Natural killer cell treated with Interleukin-12 subunit alpha and Interleukin-12 subunit beta and Interleukin-15 and Interleukin-18, amount 100 ng/mL, for 72 hours (primary cell): Measurements from ENCODE around the gene EIPR1. TPM values are rescaled to one million over a fixed set of nuclear protein-coding genes. Genes with fewer than 3 reads are reported as not detected.

Experiments
- ATAC-seq, 2 donors: fragments of 150-1000 bp; cut with Tn5 transposase in 1 of 2; sonication (Bioruptor Pico), chemical (Tn5 transposase) in 1 of 2; 2 replicates each; pipeline ENCODE4 v1.10.0; 2021
- DNase-seq: peaks from one replicate; pipeline ENCODE4 v3.0.0; 2022; ENCODE audit warnings: low spot score
- H3K27ac Mint-ChIP-seq, 2 donors: 1 replicate in 1 of 2; 2 replicates in 1 of 2; pipeline ENCODE4 v1.8.0; 2022; ENCODE audit warnings: mixed read lengths in 2 of 2, mild to moderate bottlenecking in 1 of 2, moderate library complexity in 1 of 2
- H3K27me3 Mint-ChIP-seq, 2 donors: 1 replicate in 1 of 2; 2 replicates in 1 of 2; pipeline ENCODE4 v1.8.0; 2022; ENCODE audit warnings: mixed read lengths in 2 of 2
- H3K36me3 Mint-ChIP-seq: one replicate; pipeline ENCODE4 v1.8.0; 2022; ENCODE audit warnings: mixed read lengths
- H3K4me1 Mint-ChIP-seq, 2 donors: 1 replicate in 1 of 2; 2 replicates in 1 of 2; pipeline ENCODE4 v1.8.0; 2022; ENCODE audit warnings: low read depth in 2 of 2, mixed read lengths in 2 of 2, mild to moderate bottlenecking in 1 of 2
- H3K4me3 Mint-ChIP-seq: one replicate; pipeline ENCODE4 v1.8.0; 2022; ENCODE audit warnings: mixed read lengths
- H3K9me3 Mint-ChIP-seq: 2 replicates; pipeline ENCODE4 v1.8.0; 2022; ENCODE audit warnings: mixed read lengths
- total RNA-seq, 2 donors: library from RNA; stranded (reverse); gene quantifications; one replicate each; pipeline ENCODE4 v1.2.3, GENCODE V29; 2022

The EIPR1 gene
- total RNA-seq, 2 donors from 2014 or later, result 46.9 to 61.8 TPM

DNA sequence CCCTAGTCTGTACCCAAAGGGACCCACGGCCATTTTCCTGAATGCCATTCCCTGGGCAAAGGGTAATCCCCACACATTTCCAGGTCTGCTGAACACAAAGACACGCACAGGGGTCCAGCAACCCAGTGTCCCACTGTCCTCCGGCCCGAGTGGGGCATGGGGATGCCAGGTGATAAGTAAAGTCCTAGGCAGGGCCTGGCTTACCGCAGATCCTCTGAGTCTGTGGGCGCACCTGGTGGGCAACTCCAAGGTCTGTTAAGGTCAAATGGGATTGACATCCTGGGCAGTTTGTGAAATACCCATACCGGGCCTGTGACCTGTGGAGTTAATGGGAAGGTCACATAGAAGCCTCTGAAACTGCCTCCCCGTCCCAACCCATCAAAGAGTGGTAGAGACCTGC lies 116.1 kb downstream of the EIPR1 start:
- Mint-ChIP-seq H3K27ac (peak overlapping the region in 1 of 2 donors; percentile 45), H3K36me3 (no peaks in the 10 kb centered on the region), H3K4me3 (no peak overlapping the region), H3K4me1 (peaks cover 21 to 41% of the 10 kb centered on the region in 2 donors), H3K9me3 (no peaks in the 10 kb centered on the region), H3K27me3 (no peaks in the 10 kb centered on the region)
- DNase-seq (no peak), ATAC-seq (no peak)

DNA sequence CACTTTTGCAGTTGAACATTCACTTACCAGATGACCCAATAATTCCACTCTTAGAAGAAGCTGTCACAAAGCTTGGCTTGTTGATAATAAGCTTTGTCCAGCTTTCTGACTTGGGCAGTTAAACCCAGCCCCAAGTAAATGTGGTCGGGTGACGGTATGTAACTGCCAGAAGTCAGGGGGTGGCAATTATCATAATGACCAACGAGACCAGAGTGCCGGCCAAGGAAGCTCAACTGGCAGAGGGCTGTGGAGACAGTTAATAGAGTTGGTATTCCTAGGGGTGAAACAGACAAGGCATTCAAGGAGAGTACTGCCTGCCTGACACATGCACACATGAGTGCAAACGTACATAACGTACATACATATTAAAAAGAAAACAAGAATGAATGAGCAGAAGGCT lies 116.7 kb downstream of the EIPR1 start:
- no peak for ATAC-seq
- no peak for DNase-seq
- Mint-ChIP-seq H3K9me3 (no peaks in the 10 kb centered on the region), H3K4me3 (no peak overlapping the region), H3K36me3 (no peaks in the 10 kb centered on the region), H3K27ac (peak overlapping the region in 1 of 2 donors; percentile 86), H3K4me1 (peaks cover 19 to 38% of the 10 kb centered on the region in 2 donors), H3K27me3 (no peaks in the 10 kb centered on the region)

- H3K9me3 Mint-ChIP-seq, result no peaks in the 10 kb centered on the region
- peaks cover 9% of the 10 kb centered on the region for H3K36me3 Mint-ChIP-seq
- H3K4me1 Mint-ChIP-seq, result peaks cover 7 to 34% of the 10 kb centered on the region in 2 donors
- no peak overlapping the region for H3K27ac Mint-ChIP-seq
- no peak for ATAC-seq
- no peak for DNase-seq
- no peak overlapping the region for H3K4me3 Mint-ChIP-seq
- H3K27me3 Mint-ChIP-seq, result no peaks in the 10 kb centered on the region
Measured at GRCh38 chr2:3257826-3258225, 119.8 kb downstream of the EIPR1 start.

- ATAC-seq (no peak), DNase-seq (no peak)
- H3K4me3 Mint-ChIP-seq, result no peak overlapping the region
- H3K9me3 Mint-ChIP-seq, result no peaks in the 10 kb centered on the region
- peak overlapping the region in 1 of 2 donors; percentile 12 for H3K27ac Mint-ChIP-seq
- peaks cover 7 to 32% of the 10 kb centered on the region in 2 donors for H3K4me1 Mint-ChIP-seq
- H3K36me3 Mint-ChIP-seq, result peaks cover 9% of the 10 kb centered on the region
- no peaks in the 10 kb centered on the region for H3K27me3 Mint-ChIP-seq
Measured at GRCh38 chr2:3257166-3257565, 120.5 kb downstream of the EIPR1 start.

- H3K36me3 Mint-ChIP-seq, result peaks cover 11% of the 10 kb centered on the region
- peaks cover 7 to 28% of the 10 kb centered on the region in 2 donors for H3K4me1 Mint-ChIP-seq
- no peak overlapping the region for H3K27ac Mint-ChIP-seq
- DNase-seq (no peak), ATAC-seq (no peak)
- H3K9me3 Mint-ChIP-seq, result no peaks in the 10 kb centered on the region
- no peaks in the 10 kb centered on the region for H3K27me3 Mint-ChIP-seq
- H3K4me3 Mint-ChIP-seq, result no peak overlapping the region
Measured at GRCh38 chr2:3256605-3257004, 121.0 kb downstream of the EIPR1 start.

- Mint-ChIP-seq H3K4me1 (peaks cover 7 to 27% of the 10 kb centered on the region in 2 donors), H3K27ac (peak overlapping the region in 1 of 2 donors; percentile 35), H3K9me3 (no peaks in the 10 kb centered on the region), H3K4me3 (no peak overlapping the region), H3K27me3 (no peaks in the 10 kb centered on the region), H3K36me3 (peaks cover 14% of the 10 kb centered on the region)
- no peak for ATAC-seq
- no peak for DNase-seq
Measured at GRCh38 chr2:3256157-3256556, 121.5 kb downstream of the EIPR1 start.

DNA sequence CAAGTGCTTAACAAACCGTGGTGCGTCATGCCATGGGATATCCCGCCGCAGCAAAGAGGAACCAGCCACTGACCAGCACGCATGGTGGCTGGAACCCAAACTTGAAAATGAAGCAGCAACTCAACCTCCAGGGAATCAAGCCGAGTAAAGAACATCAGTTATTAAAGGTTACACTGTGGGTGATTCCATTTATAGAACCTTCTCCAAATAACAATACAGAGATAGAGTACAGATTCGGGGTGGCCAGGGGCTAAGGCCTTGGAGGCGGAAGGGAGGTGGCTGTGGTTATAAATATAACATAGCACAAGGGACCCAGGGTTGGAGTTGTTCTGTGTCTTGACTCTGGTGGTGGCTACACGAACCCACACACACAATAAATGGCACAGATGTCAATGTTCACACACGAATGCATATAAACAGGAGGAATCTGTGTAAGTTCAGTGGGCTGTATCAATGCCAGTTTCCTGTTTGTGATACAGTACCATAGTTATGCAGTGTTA lies 123.1 kb downstream of the EIPR1 start:
- ATAC-seq, result no peak
- DNase-seq, result no peak
- Mint-ChIP-seq H3K4me1 (peaks cover 0 to 19% of the 10 kb centered on the region in 2 donors), H3K27ac (peak overlapping the region in 1 of 2 donors; percentile 70), H3K36me3 (peaks cover 16% of the 10 kb centered on the region), H3K27me3 (no peaks in the 10 kb centered on the region), H3K4me3 (no peak overlapping the region), H3K9me3 (peaks cover under 1% of the 10 kb centered on the region)

DNA sequence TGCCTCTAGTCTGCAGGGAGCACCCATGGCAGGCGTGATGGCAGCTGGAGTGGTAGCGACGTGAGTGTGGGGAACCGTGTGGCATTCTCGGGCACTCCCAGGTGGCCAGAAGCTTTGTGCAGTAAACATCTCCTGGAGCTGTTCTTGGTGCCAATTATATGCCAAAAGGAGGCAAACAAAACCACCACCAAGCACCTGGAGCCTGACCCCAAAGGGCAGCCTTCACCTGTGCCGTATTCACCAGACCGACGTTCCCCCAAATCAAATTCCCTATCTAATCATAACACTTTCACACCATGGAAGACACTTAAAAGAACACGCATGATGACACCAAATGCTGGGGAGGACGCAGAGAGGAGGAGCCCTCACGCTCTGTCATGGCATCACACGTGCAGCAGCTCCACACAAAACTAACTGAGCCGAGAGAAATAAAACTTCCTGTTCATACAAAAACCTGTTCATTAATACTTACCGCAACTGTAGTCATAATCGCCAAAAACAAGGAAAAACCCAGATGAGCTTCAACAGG lies 123.6 kb downstream of the EIPR1 start:
- DNase-seq (no peak), ATAC-seq (no peak)
- Mint-ChIP-seq H3K27ac (peak overlapping the region in 1 of 2 donors; percentile 70), H3K4me1 (peaks cover 4 to 15% of the 10 kb centered on the region in 2 donors), H3K36me3 (peaks cover 21% of the 10 kb centered on the region), H3K4me3 (no peak overlapping the region), H3K9me3 (peaks cover 5% of the 10 kb centered on the region), H3K27me3 (no peaks in the 10 kb centered on the region)

DNA sequence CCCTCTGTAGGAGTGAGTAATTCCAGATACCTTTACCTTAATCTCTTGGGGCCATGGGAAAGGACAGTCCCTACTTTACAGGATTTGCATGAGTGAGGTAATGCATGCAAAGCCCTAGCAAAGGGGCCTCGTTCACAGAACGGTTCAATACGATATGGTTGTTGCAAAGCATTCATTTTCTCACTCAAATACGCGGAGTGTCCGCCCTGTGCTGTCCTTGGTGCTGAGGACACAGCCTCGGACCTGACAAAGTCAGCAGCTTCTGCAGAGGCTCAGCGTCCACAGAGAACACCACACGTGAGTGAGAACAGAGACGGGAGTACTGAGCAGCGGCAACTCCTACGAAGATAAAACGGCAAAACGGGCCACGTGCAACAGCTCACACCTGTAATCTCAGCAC lies 125.7 kb downstream of the EIPR1 start:
- no peaks in the 10 kb centered on the region for H3K27me3 Mint-ChIP-seq
- peaks cover 4 to 18% of the 10 kb centered on the region in 2 donors for H3K4me1 Mint-ChIP-seq
- no peak overlapping the region for H3K4me3 Mint-ChIP-seq
- ATAC-seq, result no peak
- no peak overlapping the region for H3K27ac Mint-ChIP-seq
- no peak for DNase-seq
- H3K36me3 Mint-ChIP-seq, result peaks cover 25% of the 10 kb centered on the region
- H3K9me3 Mint-ChIP-seq, result peaks cover 8% of the 10 kb centered on the region

- DNase-seq (no peak), ATAC-seq (no peak)
- H3K4me1 Mint-ChIP-seq, result peaks cover 4 to 17% of the 10 kb centered on the region in 2 donors
- H3K9me3 Mint-ChIP-seq, result peaks cover 8% of the 10 kb centered on the region
- H3K27ac Mint-ChIP-seq, result no peak overlapping the region
- peaks cover 21% of the 10 kb centered on the region for H3K36me3 Mint-ChIP-seq
- no peak overlapping the region for H3K4me3 Mint-ChIP-seq
- H3K27me3 Mint-ChIP-seq, result no peaks in the 10 kb centered on the region
Measured at GRCh38 chr2:3249476-3249962, 128.1 kb downstream of the EIPR1 start.

DNA sequence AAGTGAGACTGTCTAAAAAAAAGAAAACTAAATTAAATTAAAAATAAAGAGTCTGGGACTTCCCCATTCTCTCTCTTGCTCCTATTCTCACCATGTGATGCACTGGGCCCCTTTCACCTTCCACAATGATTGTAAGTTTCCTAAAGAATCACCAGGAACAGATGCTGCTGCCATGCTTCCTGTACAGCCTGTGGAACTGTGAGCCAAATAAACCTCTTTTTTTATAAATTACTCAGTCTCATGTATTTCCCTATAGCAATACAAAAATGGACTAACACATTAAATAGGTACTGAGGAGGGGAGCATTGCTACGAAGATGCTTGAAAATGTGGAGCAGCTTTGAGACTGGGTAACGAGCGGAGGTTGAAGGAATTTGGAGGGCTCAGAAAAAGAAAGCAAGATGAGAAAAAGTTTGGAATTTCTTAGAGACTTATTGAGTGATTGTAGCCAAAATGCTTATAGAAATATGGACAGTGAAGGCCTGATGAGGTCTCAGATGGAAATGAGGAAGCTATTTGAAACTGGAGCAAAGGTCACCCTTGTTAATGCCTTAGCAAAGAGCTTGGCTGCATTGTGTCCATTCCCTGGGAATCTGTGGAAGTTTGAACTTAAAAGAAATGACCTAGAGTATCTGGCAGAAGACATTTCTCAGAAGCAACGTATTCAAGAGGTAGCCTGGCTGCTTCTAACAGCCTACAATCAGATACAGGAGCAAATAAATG lies 128.7 kb downstream of the EIPR1 start:
- no peak overlapping the region for H3K27ac Mint-ChIP-seq
- peaks cover 16% of the 10 kb centered on the region for H3K36me3 Mint-ChIP-seq
- H3K4me3 Mint-ChIP-seq, result no peak overlapping the region
- peaks cover 8% of the 10 kb centered on the region for H3K9me3 Mint-ChIP-seq
- ATAC-seq (no peak), DNase-seq (no peak)
- peaks cover 4 to 15% of the 10 kb centered on the region in 2 donors for H3K4me1 Mint-ChIP-seq
- no peaks in the 10 kb centered on the region for H3K27me3 Mint-ChIP-seq

DNA sequence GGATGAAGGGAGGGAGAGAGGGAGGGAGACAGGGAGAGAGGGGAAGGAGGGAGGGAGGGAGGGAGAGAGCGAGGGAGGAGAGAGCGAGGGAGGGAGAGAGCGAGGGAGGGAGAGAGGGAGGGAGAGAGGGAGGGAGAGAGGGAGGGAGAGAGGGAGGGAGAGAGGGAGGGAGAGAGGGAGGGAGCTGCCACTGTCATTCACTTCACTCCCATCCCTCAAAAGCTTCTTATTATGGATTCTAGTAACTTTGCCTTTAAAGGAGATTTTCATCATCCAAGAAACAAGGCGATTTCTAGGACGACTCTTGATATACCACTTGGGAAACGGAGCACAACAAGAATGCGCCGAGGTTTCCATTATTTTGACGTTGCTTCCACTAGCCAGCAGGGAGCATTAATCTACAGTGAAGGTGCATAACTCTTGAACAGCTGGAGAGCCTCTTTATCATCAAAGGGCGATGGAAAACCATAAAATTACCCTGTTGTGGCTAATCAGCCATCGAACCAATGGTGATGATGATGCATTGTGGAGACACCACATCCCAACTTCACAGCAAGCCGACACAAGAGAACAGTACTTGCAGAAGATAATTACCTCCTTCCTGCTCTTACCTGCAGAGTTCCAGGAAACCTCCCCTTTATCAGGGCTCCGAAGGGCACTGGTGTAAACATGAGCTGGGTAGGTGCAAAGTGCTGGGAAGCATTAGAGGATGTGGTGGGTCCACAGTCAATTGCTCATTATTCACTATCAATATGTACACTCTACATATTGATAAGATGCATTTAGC lies 130.5 kb downstream of the EIPR1 start:
- H3K27me3 Mint-ChIP-seq, result no peaks in the 10 kb centered on the region
- DNase-seq (no peak), ATAC-seq (no peak)
- peaks cover 8% of the 10 kb centered on the region for H3K9me3 Mint-ChIP-seq
- H3K4me1 Mint-ChIP-seq, result peaks cover 13 to 21% of the 10 kb centered on the region in 2 donors
- peaks cover 16% of the 10 kb centered on the region for H3K36me3 Mint-ChIP-seq
- H3K27ac Mint-ChIP-seq, result no peak overlapping the region
- no peak overlapping the region for H3K4me3 Mint-ChIP-seq

GRCh38 chr2:3246406-3246805 lies 131.2 kb downstream of the EIPR1 start:
- H3K36me3 Mint-ChIP-seq, result peaks cover 12% of the 10 kb centered on the region
- peaks cover 8% of the 10 kb centered on the region for H3K9me3 Mint-ChIP-seq
- no peak for DNase-seq
- no peaks in the 10 kb centered on the region for H3K27me3 Mint-ChIP-seq
- peaks cover 13 to 23% of the 10 kb centered on the region in 2 donors for H3K4me1 Mint-ChIP-seq
- H3K4me3 Mint-ChIP-seq, result no peak overlapping the region
- no peak for ATAC-seq
- no peak overlapping the region for H3K27ac Mint-ChIP-seq

GRCh38 chr2:3244486-3244885 lies 133.1 kb downstream of the EIPR1 start:
- Mint-ChIP-seq H3K4me3 (no peak overlapping the region), H3K36me3 (peaks cover 9% of the 10 kb centered on the region), H3K4me1 (peaks cover 13 to 24% of the 10 kb centered on the region in 2 donors), H3K9me3 (peaks cover 8% of the 10 kb centered on the region), H3K27me3 (no peaks in the 10 kb centered on the region), H3K27ac (no peak overlapping the region)
- ATAC-seq (no peak), DNase-seq (no peak)
